Caco-2 (cell line): ENCODE results near the gene SCMH1. TPM values are rescaled to one million over a fixed set of nuclear protein-coding genes. Genes with fewer than 3 reads are reported as not detected.

Experiments used
- BruUV-seq: library from RNA; stranded (reverse); fragments of 400-500 nt; replicated peaks from 2 replicates; lab custom pipeline; 2021; lab: Mats Ljungman, UMichigan
- CTCF ChIA-PET: fragments of 300-600 bp; sonication (Branson Sonifier 250); formaldehyde crosslinking; loops from one replicate; lab custom pipeline; 2022; ENCODE audit warnings: antibody characterized with exemption; lab: Charles Lee
- POLR2A ChIA-PET: fragments of 300-600 bp; sonication (Branson Sonifier 250); formaldehyde crosslinking; loops from one replicate; lab custom pipeline; 2022; ENCODE audit warnings: antibody characterized with exemption; lab: Charles Lee
- DNase-seq, 2 experiments: peaks; one replicate each; pipeline versions ENCODE4 v3.0.0 to v3.0.0-alpha.2; 2020 to 2022
- H3K27me3 ChIP-seq: replicated peaks from 2 replicates; pipeline ENCODE4 v1.6.0; 2011; ENCODE audit warnings: low read length; ENCODE audit not compliant: control insufficient read depth, insufficient read depth
- H3K36me3 ChIP-seq: 2 replicates; pipeline ENCODE4 v1.5.1; 2011; ENCODE audit warnings: low read length; ENCODE audit not compliant: control insufficient read depth, insufficient read depth
- H3K4me1 ChIP-seq: fragments of 250-450 bp; sonication (Bioruptor Pico); 2 replicates; pipeline ENCODE4 v1.5.1; 2020; ENCODE audit warnings: mild to moderate bottlenecking
- H3K4me3 ChIP-seq: 2 replicates; pipeline ENCODE4 v1.5.1; 2011; ENCODE audit warnings: low read depth, mild to moderate bottlenecking, control low read depth, low read length
- H3K9me3 ChIP-seq: fragments of 250-450 bp; sonication (Bioruptor Pico); 2 replicates; pipeline ENCODE4 v1.5.1; 2020; ENCODE audit warnings: mild to moderate bottlenecking, moderate library complexity
- H3K27ac Mint-ChIP-seq: one replicate; pipeline ENCODE4 v1.8.0; 2022; ENCODE audit warnings: mixed read lengths; ENCODE audit not compliant: unreplicated experiment
- H3K27me3 Mint-ChIP-seq: one replicate; pipeline ENCODE4 v1.8.0; 2022; ENCODE audit warnings: mixed read lengths; ENCODE audit not compliant: insufficient read depth, unreplicated experiment
- H3K36me3 Mint-ChIP-seq: one replicate; pipeline ENCODE4 v1.8.0; 2022; ENCODE audit warnings: mild to moderate bottlenecking, mixed read lengths; ENCODE audit not compliant: insufficient read depth, unreplicated experiment
- H3K4me1 Mint-ChIP-seq: one replicate; pipeline ENCODE4 v1.8.0; 2022; ENCODE audit warnings: low read depth, mixed read lengths; ENCODE audit not compliant: unreplicated experiment
- H3K4me3 Mint-ChIP-seq: one replicate; pipeline ENCODE4 v1.8.0; 2022; ENCODE audit warnings: mild to moderate bottlenecking, moderate library complexity, mixed read lengths; ENCODE audit not compliant: unreplicated experiment
- H3K9me3 Mint-ChIP-seq: one replicate; pipeline ENCODE4 v1.8.0; 2022; ENCODE audit warnings: mixed read lengths; ENCODE audit not compliant: unreplicated experiment
- intact Hi-C: fragments of 100-400 bp; cut with micrococcal nuclease; formaldehyde crosslinking; loops from one replicate; pipeline ENCODE4 v1.10.0; 2022; ENCODE audit not compliant: unreplicated experiment
- total RNA-seq: library from RNA; stranded (reverse); gene quantifications from 2 replicates; pipeline ENCODE4 v1.2.3, GENCODE V29; 2022
- TF ChIP-seq, protein P1 (sequence below), 2 experiments: fragments of 200-600 bp in 1 of 2; IDR thresholded peaks; 1 replicate in 1 of 2; 2 replicates in 1 of 2; pipeline versions ENCODE4 v1.5.1 to v1.8.0; 2011 to 2022; ENCODE audit warnings: antibody characterized with exemption in 1 of 2, control low read depth in 1 of 2, inconsistent platforms in 1 of 2, low read depth in 1 of 2, low read length in 1 of 2, mild to moderate bottlenecking in 1 of 2, moderate library complexity in 1 of 2; ENCODE audit not compliant: insufficient read depth in 1 of 2, severe bottlenecking in 1 of 2, unreplicated experiment in 1 of 2

The SCMH1 gene
- total RNA-seq, 1 experiment from 2014 or later: 27.6 TPM

DNA sequence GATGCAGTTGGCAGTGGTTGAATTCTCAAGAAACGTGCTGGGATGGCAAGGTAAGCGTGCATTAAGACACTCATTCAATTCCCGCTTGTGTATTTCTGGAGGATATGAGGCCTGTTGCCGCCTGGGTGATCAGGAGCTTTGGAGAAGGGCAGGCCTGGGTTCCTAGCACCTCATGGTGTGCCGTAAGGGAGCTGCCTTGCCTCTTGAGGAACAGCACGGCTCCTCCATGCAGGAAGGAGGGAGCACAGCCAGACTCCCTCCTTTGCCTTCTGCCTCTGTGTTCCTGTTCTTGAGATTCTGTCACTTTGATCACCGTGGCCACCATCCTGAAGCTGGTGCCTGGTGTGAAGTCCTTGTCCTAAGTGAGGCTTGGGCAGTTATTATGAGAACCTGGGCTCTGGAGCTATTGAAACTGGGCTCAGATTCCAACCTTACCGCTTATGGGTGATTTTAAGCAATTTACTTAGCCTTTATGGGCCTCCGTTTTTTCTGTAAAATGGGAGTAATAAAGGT, 238.9 kb downstream of the SCMH1 start:
- POLR2A ChIA-PET: no interaction called here
- Histone ChIP-seq H3K4me1 (no peaks in the 10 kb centered on the region), H3K36me3 (no peaks in the 10 kb centered on the region), H3K9me3 (no peaks in the 10 kb centered on the region), H3K27me3 (no peaks in the 10 kb centered on the region), H3K4me3 (no peak overlapping the region)
- intact Hi-C loops: no loop called here
- Mint-ChIP-seq H3K27me3 (no peaks in the 10 kb centered on the region), H3K27ac (no peak overlapping the region), H3K36me3 (peaks cover 92% of the 10 kb centered on the region), H3K4me3 (no peak overlapping the region), H3K9me3 (no peaks in the 10 kb centered on the region), H3K4me1 (no peaks in the 10 kb centered on the region)
- no peak for DNase-seq
- CTCF ChIA-PET: no interaction called here
- TF ChIP-seq, protein P1, sequence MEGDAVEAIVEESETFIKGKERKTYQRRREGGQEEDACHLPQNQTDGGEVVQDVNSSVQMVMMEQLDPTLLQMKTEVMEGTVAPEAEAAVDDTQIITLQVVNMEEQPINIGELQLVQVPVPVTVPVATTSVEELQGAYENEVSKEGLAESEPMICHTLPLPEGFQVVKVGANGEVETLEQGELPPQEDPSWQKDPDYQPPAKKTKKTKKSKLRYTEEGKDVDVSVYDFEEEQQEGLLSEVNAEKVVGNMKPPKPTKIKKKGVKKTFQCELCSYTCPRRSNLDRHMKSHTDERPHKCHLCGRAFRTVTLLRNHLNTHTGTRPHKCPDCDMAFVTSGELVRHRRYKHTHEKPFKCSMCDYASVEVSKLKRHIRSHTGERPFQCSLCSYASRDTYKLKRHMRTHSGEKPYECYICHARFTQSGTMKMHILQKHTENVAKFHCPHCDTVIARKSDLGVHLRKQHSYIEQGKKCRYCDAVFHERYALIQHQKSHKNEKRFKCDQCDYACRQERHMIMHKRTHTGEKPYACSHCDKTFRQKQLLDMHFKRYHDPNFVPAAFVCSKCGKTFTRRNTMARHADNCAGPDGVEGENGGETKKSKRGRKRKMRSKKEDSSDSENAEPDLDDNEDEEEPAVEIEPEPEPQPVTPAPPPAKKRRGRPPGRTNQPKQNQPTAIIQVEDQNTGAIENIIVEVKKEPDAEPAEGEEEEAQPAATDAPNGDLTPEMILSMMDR (IDR thresholded peaks at IDR 0.05; ENCODE audit: insufficient read depth in 1 of 2, low read depth in 1 of 2, low read length in 1 of 2, severe bottlenecking in 1 of 2, unreplicated experiment in 1 of 2): no peak
- no TSS peak for BruUV-seq

GRCh38 chr1:40998668-40999067, 243.4 kb downstream of the SCMH1 start:
- Mint-ChIP-seq H3K36me3 (peaks cover 99% of the 10 kb centered on the region), H3K27me3 (no peaks in the 10 kb centered on the region), H3K4me3 (no peak overlapping the region), H3K4me1 (no peaks in the 10 kb centered on the region), H3K27ac (no peak overlapping the region), H3K9me3 (no peaks in the 10 kb centered on the region)
- Histone ChIP-seq H3K27me3 (no peaks in the 10 kb centered on the region), H3K4me3 (no peak overlapping the region), H3K4me1 (no peaks in the 10 kb centered on the region), H3K36me3 (no peaks in the 10 kb centered on the region), H3K9me3 (no peaks in the 10 kb centered on the region)
- no peak for DNase-seq
- intact Hi-C loops: no loop called here
- TF ChIP-seq, protein P1 (IDR thresholded peaks at IDR 0.05; ENCODE audit: insufficient read depth in 1 of 2, low read depth in 1 of 2, low read length in 1 of 2, severe bottlenecking in 1 of 2, unreplicated experiment in 1 of 2): no peak
- no TSS peak for BruUV-seq
- ChIA-PET POLR2A (no interaction called here), CTCF (no interaction called here)

- Mint-ChIP-seq H3K9me3 (no peaks in the 10 kb centered on the region), H3K36me3 (peaks cover 100% of the 10 kb centered on the region), H3K27me3 (no peaks in the 10 kb centered on the region), H3K4me1 (no peaks in the 10 kb centered on the region), H3K27ac (no peak overlapping the region), H3K4me3 (no peak overlapping the region)
- no peaks in the 10 kb centered on the region for H3K9me3 ChIP-seq
- no peaks in the 10 kb centered on the region for H3K36me3 ChIP-seq
- no peaks in the 10 kb centered on the region for H3K4me1 ChIP-seq
- DNase-seq: no peak
- BruUV-seq: no TSS peak
- TF ChIP-seq, protein P1 (IDR thresholded peaks at IDR 0.05; ENCODE audit: insufficient read depth in 1 of 2, low read depth in 1 of 2, low read length in 1 of 2, severe bottlenecking in 1 of 2, unreplicated experiment in 1 of 2): no peak
- POLR2A ChIA-PET: no interaction called here
- CTCF ChIA-PET: no interaction called here
- H3K27me3 ChIP-seq: no peaks in the 10 kb centered on the region
- intact Hi-C loops: no loop called here
- no peak overlapping the region for H3K4me3 ChIP-seq
Measured at GRCh38 chr1:40997096-40997495, 245.0 kb downstream of the SCMH1 start.
